Fibroblast of skin of right quadriceps (primary cell): ENCODE data around the gene NEK1.
"Not testable (repeated sequence)": the region's sequence is repeated elsewhere in the genome, so short reads cannot be mapped to it uniquely, and the experiment has no call there.

ENCODE experiments used
- DNase-seq: peaks from one replicate; pipeline ENCODE4 v3.0.0-alpha.2; 2013

Gene NEK1

DNA sequence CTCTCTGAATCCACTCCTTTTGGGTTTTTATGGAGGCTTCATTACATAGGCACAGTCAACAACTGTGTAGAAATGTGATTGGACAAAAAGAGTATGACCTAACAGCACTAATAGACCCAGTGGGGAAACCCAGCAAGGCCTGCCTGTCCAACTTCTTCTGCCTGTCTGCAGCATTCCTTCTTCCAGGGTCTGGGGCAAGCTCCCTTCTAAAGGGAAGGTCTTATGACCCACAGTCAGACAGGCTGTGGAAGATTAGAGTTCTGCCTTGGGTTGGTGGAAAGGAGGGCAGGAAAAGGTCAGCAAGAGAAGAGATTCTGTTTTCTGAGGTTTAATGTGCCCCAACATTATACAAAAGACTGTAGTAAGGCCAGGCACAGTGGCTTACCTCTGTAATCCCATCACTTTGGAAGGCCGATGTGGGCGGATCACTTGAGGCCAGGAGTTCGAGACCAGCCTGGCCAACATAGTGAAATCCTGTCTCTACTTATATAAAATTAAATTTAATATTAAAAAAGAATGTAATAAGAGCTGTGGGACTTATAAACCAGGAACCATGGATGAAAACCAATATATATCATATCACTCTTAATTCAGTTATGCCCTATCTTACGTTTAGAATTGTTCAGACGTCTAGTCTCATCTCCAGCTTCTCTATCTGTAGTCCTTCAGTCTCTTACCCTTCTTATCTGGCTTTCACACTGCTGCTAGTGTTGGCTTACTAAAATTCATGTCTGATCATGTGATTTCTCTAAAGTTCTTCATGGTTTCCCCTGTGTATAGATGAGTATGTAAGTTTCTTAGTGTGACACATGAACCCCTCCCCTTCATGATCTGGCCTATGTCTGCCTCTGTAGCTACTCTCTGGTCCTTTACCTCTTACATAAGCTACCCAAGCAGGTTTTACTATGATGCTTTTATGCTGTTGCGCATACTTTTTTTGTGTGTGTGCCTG lies 14.2 kb upstream of the NEK1 start:
- no peak for DNase-seq

DNA sequence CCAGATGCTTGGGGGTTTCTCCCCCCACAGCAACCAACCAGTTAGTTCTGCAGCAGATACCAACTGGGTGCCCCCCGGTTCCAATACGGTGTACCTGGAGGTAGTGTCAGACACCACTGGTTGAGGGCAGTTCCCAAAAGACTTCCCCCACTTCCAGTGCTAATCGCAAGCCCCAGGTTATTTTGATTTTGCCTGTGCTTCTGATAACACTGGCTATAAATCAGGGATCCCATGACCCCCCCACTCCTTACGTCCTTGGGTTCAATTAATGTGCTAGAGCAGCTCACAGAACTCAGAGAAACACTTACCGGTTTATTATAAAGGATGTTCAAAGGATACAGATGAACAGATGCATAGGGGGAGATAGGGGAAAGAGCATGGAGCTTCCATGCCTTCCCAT lies 13.5 kb upstream of the NEK1 start:
- no peak for DNase-seq

DNA sequence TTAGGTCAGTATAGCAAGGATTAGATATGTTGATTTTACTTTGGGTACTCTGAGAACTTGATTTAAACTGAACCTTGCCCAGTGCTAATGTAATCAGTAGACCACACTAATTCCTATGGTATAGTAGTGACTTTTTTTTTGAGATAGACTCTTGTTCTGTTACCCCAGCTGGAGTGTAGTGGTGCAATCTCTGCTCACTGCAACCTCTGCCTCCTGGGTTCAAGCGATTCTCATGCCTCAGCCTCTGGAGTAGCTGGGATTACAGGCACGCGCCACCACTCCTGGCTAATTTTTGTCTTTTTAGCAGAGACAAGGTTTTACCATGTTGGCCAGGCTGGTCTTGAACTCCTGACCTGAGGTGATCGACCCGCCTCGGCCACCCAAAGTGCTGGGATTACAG lies 11.6 kb upstream of the NEK1 start:
- not testable (repeated sequence) for DNase-seq

DNA sequence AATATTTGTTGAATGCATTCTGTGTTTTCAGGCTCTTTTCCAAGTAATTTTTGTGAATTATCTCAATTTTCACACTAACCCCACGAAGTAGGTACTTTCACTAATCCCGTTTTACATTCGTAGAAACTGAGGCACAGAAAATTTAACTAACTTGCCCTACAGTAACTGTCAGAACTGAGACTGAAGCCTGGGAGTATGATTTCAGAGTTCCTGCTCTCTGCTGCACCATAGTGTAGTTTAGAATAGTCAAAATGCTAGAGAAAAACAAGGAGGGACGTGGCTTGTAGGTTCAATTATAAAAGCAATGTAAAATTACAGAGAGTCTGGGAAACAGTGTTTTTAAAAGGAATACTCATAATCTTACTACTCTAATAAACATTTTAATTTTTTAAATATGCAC lies 10.2 kb upstream of the NEK1 start:
- DNase-seq = no peak

DNA sequence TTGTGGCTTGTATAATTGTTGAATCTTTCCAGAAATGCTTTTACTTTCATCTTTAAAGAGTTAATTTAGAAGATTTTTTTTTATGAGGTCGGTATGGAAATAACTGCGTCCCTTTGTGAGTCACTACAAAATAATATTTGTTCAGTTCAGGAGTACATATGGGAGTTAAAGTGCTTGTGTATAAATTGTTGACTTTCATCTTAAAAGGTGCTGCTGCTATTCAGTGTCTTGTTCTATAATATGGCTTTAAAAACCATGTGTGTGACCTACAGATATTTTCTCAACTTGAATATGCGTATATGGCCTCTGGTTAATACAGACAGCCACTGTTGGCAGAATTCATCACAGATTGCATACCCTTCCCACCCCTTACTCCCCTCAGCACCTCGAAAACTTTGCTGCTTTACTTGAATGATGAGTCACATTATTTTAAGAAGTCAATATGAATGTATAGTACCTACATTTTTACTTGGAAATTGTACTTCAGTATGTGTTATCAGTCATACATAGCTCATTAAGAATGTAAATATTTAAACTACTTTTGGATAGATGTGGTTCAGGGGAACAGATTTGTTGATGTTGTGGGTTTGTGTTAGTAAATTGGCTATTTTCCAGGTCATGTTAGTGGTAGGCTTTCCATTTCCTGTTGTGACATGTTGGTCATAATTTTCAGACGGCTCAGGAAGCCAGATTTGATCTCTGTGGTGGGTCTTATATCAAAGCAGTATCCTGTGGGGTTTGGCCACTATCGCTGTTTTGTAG lies 9.5 kb upstream of the NEK1 start:
- DNase-seq = peak; percentile 77

DNA sequence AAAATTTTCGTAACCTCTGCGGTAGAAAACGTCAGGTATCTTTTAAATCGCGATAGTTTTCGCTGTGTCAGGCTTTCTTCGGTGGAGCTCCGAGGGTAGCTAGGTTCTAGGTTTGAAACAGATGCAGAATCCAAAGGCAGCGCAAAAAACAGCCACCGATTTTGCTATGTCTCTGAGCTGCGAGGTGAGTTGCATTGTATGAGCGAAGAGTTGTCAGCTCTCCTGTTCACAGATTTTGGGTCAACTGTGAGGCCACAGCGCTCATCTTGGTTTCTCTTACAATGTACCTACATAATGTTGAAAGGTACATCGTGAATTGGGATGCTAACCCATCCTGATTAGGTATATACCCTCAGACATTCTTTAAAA lies 8.5 kb upstream of the NEK1 start:
- DNase-seq = no peak

DNA sequence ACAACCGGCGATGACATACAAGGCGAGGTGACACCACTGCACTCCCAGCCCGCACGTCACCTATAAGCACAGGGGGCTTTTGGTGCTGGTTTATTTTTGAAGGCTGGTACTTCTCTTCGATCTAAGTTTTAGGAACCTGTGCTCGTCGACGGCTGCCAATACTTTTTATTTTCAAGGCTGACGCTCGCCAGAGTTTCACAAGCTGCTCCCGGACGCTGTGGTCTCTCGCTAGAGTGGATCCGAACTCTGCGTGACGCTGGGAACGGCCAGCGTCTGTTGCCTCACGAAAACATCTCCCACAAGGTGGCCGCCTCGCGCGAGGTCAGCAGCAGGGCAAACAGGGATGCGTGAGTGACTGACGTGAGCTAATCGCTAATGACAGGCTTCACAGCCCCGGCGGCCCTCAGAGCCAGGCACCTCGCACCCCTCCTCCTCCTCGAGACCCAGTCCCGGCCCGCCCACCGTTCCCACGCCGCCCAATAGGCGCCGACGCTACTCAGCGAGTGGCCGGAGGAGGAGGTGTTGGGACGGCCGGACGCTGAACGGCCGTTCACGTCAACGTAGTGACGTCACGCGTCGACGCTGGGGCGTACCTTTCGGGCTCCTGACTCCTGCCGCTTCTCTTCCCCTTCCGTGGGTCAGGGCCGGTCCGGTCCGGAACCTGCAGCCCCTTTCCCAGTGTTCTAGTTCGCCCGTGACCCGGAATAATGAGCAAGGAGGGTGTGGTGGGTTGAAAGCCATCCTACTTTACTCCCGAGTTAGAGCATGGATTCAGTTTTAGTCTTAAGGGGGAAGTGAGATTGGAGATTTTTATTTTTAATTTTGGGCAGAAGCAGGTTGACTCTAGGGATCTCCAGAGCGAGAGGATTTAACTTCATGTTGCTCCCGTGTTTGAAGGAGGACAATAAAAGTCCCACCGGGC lies 7.8 kb upstream of the NEK1 start, which contains the start of gene CLCN3:
Gene CLCN3 (plus strand): TSS at position 621 of the 922 bp plus-strand sequence. CDS start 15,351 bp downstream, outside the sequence.
- DNase-seq = peak; percentile 95

DNA sequence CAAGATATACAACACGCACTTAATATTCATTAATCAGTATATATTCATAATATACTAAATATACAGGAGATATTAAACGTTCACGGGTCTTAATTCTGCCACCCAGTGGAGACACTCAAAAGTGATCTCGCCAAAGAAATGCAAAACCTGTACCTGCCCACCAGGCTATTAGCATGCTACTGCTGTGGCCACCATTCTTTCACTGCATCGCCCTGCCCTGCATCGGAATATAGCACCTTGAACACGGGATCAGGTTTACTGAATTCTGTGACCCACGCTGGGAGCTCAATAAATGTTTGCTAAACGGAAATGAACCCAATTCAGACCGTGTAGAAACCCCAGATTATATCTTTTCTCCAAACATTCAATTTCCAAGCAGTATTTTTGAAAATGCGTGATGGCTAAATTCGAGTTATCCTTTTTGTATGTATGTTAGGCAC lies 7.2 kb upstream of the NEK1 start:
- peak; percentile 35 for DNase-seq

DNA sequence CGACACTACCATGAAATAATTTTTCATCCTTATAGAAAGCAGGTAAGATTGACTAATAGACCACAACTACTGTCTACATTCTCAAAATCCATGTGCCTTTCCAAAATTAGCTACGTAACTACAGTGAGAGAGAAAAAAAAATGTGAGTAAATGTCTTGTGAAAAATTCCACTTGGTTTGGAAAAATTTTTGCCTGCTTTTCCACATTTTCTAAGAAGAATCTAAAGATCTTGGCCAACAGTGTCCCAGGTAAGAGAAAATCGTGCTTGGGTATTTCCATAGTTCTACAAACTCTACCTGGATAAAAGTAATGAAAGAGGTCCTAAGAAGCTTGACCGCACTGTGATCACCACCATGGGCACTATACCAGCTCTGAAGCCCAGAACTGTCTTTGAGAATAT lies 6.6 kb upstream of the NEK1 start:
- DNase-seq = no peak

DNA sequence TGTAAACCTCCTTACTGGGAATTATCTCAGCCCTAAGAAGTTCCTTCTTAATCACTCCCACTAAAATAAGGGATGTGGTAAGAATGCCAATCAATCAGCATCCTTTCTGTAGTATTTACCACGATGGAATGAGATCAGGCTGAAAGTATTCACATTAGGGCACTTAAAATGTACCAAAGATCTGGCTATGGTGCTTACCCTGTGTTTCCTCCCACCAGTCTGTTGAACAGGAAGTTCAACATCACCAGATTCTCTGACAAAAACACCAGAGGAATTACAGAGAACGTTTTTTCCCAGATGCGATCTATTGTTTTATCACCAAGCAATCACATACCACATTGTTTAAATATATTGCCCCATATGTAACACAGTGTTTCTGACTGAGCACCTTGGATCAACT lies 5.9 kb upstream of the NEK1 start:
- DNase-seq = peak; percentile 66

DNA sequence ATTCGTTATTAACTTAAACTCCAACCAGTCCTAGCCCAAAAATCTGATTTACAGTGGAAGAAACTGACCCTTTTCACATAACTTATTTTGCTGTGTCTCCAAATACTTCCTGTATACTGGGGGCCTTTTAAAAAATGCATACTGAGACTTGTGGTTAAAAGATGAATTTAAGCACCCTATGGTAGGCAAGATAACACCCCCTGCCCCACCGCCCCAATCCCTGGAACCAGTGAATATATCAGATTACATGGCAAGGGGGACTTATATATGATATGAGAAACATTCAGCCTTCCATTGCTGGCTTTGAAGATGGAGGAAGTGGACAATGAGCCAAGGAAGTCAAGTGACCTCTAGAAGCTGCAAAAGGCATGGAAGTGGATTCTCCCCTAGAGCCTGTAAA lies 4.9 kb upstream of the NEK1 start:
- no peak for DNase-seq

DNA sequence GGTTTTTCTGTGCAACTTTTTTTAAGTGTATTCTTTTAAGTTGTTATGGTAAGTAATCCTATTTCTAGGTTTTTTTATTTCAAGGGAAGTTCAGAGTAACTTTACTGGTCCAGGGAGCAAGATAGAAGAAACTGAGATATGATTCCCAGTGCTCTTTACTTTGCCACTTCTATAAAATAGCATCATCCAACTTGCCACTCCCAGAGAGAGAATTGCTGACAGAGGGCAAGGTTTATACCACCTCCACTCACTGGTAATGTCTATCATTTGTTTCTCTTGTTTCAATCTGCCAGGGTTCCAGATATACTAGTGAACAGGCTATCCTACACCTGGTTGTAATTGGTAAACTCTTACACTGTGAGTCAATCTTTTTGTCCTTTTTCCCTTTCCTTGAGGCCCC lies 4.5 kb upstream of the NEK1 start:
- DNase-seq = no peak

DNA sequence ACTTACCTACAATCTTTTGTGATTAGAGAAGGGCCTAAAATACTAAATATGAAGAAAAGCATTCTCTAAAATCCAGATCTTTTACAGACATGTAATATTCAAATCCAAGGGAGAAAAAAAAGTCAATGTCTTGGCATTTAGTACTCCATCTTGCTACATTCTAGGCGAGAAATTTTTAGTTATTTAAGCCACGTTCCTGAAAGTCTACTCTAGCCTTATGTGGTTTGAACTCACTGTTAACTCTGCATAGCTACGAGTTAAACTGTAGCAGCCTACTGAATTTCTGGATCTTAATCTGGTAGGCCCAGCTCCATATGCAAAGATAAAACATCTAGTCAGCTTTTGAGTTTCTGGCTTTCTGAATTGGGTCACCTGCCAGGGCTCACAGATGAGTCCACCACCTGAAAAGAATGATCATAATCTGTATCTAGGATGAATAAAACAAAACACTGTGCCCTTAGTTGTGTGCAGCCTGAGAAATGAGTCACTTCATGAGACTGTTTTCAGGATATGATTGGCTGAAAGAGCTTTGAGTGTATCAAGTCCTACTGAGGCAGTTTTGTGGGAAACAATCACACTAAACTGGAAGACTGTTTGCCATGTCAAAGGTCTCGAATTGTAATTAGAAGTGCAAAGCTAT lies 3.2 kb upstream of the NEK1 start:
- DNase-seq = no peak

DNA sequence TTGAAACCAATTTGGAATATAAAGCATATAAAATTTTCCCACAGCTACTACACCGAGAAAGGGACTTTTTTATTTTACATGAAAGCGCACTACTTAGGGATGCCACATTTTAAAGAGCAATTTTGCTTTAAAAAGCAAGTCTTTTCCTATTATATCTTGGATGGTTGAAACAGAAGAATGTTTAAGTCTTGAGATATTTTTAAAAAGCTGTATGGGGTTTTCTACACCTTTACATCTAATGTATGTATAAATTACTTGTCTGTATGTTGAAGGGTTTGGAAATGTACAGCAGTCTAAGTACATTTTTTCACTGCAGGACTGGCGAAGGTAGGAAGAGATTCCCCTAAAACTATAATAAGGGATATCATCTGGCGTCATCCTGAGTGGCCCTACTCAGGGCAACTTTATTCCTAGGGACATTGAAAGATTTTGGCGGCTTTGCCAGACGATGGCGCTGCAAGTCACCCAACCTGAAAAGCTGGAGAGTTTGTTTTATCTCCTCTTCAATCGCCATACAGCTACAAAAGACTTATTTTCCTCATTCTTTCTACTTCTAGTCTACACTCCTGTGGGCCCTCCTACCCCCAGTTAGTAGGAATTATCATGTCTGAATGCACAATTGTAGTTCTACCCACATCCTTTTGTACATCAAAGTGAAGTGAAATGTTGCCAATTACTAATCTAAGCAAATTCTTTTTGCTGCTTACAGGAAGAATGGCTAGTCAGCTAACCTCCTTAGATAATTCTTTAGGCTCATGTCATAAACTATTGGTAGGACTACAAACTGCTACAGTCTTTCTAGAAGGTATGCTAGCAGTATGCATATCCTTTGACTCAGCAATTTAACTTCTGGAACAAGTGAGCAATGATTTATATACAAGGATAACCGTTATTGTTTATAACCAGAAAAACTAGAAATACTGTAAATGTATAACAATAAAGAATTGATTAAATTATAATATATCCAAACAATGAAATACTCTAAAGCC lies 782 bp upstream of the NEK1 start:
- DNase-seq = peak; percentile 72

DNA sequence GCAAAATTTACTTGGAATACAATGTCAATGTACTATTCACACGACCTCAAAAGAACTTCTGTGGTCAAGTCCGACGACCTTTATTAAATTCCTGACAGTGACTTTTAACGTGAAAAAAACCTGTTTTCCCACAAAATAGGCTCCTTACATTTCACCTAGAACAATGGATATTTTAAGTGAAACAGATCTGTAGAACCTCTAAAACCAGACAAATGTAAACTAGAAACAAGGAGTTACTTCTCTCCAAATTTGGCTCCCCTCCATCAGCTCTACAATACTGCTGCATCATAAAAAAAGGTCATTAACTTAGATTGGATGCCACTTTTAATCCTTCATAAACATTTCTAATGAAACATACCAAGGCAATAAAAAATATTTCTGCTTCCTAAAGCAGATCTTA lies 1.2 kb downstream of the NEK1 start:
- DNase-seq = no peak

DNA sequence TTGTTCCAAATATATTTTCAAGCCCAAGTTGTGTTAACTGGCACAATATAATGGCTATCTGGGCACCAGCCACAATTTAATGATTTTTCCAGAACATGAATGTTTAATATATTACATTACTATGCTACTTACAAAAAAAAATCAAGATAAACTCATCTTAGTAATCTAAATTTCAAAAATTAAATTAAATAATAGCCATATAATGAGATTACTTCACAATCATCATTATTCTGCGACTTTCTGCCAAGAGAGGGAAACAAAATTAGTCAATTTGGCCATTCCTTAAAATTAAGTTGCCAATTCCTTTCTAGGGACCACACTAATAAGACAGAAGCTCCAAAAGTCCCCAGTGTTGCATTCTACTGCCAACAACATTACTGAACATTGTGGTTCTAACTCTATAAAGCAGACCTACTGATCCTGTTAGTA lies 7.5 kb downstream of the NEK1 start:
- no peak for DNase-seq

DNA sequence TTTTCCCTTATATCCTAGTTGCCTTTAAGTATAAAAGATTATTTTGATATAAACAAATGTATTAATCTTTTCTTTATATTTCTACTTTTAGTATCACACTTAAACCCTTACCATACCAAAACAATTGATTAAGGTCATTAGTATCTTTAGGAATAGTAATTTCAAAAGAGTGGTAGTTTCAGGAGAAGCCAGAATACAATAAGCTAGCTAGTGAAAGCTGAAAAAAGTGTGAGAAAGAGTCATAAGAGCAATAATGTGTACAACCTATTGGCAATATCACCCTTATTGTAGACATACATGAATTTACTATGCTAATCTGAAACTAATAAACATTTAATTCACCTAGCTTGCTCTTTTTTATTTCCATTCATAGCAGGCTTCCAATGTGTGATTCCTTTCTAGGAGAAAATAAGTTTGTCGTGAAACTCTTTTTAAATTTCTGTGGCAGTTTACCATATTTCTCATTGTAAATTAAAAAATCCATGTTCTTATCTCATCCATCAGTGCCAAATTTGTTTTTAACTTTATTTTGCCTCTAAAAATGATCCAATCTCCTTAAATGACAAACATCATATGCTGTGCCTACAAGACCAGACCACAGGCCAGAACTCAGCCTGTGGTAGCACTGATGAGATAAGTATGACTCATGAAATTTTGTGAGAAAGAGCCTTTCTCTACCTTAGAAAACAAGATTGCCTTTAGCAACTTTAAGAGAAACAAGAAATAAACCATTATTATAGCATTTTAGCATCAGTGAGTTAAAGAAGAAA lies 8.1 kb downstream of the NEK1 start:
- DNase-seq = peak; percentile 68

DNA sequence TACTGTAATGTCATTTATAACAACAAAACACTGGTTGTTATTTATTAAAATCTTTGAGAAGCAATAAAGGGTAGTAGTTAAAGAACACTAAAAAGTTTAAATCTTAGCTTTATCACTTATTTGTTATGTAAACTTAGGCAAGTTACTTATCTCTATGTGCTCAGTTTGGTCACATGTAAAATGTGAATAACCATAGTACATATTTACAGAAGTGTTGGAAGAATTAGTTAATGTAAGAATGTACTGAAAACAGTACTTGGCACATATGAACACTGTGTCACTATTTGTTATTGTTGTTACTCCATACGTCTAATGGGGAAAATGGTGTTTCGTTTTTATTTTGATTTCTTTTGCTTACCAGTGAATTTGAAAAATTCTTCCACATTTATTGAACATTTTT lies 9.1 kb downstream of the NEK1 start:
- no peak for DNase-seq

DNA sequence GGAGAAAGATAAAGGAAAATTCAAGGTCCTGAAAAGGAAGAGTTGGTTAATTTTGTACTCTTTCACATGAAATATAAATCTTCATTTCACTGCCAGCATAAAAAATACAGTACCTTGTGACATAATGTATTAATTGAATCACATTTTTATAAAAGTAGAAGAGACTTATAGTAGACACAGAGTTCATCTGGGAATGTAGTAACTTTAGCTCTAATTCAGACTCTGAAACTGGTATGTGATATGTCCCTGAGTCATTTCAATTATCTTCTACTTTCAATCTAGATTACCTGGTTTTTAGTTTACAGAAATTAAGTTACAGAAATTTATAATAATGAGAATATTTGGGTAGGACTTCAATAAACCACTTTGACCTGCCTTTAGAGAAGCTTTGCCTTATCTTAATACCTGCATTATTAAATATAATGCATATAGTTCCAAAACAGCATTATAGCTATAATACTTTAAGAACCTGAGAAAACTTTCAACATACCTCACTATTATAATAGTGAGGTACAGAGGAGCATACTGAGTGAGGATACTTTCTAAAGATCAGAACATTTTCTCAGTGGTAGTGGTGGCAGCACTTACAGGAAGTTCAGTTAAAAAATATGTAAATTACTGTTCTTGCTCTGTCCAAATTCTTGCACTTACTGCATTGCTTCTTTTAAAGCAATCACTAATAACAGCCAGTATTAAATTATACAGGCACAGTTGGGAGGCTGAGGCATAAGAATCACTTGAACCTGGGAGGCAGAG lies 11.2 kb downstream of the NEK1 start:
- no peak for DNase-seq
